Measurements from ENCODE around the gene TOMT.

Gene TOMT

DNA sequence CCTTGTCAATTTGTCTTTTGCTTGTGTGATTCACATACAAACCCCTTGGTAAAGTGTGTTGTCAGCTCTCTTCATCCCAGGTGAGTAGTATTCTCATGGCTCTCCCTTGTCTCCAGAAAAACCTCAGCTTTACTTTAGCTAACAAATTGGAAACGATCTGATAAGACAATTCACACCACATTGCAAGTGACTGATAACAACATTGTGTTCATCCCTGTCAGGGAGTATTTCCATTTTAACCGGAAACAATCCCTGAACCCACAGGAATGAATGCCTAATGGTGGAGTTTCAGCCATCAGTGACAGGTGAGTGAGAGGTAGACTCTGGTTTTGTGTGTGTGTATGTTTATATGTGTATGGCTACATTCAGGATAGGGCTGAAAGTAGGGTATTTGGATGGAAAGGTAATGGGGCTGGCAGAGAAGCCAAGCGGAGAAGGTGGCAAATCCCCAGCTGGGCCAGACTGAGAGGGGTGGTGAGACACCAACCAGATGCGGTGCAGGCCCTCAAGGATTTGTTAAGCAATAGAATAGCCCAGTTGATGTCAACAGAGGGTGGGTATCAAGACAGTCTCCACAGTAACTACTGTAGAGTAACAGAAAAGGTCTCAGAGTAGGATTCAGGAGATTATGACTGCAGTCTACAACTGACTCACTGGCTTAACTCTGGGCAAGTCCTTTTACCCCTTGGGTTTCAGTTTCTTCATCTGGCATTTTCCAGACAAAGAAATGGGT lies 17.5 kb upstream of the TOMT start:
- no peak for DNase-seq

- DNase-seq: peak; percentile 76
Measured at GRCh38 chr11:72091292-72091691, 14.4 kb upstream of the TOMT start.

DNA sequence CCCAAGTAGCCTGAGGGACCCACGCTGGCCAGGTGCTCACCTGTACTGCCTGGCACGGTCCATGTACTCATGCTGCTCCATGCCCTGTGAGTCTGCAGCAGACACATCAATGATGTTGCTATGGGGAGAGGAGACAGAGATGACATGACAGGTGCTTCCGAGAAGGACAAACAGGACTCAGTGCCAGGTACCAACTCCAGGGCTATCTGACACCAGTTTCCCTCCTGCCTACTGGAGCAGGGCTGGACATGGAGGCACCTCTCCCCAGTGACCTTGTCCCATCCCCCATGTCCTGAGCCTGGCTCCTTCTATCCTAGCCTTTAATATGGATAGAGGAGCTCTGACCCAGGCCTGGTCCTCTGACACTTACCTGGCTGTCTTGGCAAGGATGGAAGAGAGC lies 7.0 kb upstream of the TOMT start:
- DNase-seq: no peak

DNA sequence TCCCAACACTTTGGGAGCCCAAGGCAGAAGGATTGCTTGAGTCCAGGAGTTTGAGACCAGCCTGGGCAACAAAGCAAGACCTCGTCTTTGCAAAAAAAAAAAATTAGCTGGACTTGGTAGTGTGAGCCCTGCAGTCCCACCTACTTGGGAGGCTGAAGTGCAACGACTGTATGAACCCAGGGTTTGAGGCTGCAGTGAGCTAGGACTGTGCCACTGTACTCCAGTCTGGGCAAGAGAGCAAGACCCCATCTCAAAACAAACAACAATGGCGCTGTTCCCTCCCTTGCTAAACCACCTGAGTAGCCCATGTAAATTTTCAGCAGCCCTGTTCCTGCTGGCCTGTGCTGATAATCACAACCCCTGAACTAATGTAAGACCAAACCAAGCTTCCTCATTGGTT lies 5.7 kb upstream of the TOMT start:
- DNase-seq: no peak

- peak; percentile 26 for DNase-seq
Measured at GRCh38 chr11:72100462-72100861, 5.3 kb upstream of the TOMT start.

DNA sequence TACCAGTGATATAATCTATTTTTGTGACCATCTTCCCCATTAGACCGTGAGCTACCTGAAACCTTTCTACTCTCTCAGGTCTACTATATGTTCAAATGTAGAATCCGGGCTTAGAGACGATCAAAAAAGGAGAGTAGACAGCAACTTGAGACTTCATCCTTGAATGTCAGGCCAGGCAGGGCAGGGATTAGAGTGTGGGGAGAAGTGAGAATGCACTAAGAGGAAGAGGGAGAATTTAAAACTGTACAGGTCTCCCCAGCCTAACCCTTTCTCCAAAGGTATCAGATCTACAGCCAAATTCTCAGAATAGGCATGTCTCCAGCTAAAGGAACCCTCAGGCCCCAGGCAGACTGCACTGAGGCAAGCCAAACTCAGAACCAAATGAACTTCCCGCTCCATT lies 3.6 kb upstream of the TOMT start:
- no peak for DNase-seq

GRCh38 chr11:72102631-72102945 lies 3.1 kb upstream of the TOMT start:
- DNase-seq: no peak

- peak; percentile 98 for DNase-seq
Measured at GRCh38 chr11:72102946-72103753, 2.6 kb upstream of the TOMT start, which contains the start of gene LAMTOR1. TSS of gene LAMTOR1 (minus strand) at chr11:72103297. CDS start at chr11:72103224, 73 bp downstream.

DNA sequence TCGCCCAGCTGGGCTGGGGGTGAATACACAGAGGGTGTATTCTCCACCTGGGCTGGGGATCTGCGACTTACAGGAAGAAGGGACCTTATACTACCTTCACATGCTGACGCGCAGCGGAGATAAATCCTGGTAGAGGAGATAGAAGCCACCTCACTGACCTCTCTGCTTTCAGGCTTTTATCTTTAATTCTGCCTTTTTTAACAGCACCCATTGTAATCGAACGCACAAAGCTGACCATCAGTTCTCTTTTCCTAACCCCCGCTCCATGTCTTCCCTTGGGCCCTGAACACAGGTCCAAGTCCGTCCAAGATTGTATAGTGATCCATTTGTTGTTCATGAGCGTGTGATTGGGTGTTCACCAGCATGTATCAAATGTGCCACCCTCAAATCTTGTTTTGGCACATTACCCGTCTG lies 2.0 kb upstream of the TOMT start:
- DNase-seq: no peak

GRCh38 chr11:72111300-72112142 lies 5.8 kb downstream of the TOMT start:
- no peak for DNase-seq

- DNase-seq: peak; percentile 99
Measured at GRCh38 chr11:72112143-72112977, 6.6 kb downstream of the TOMT start, which contains the start of gene ANAPC15. TSS of gene ANAPC15 (minus strand) at chr11:72112695. CDS start at chr11:72111276, 1,419 bp downstream.

- no peak for DNase-seq
Measured at GRCh38 chr11:72112978-72113808, 7.5 kb downstream of the TOMT start.

GRCh38 chr11:72114570-72114969 lies 8.8 kb downstream of the TOMT start:
- DNase-seq: no peak

DNA sequence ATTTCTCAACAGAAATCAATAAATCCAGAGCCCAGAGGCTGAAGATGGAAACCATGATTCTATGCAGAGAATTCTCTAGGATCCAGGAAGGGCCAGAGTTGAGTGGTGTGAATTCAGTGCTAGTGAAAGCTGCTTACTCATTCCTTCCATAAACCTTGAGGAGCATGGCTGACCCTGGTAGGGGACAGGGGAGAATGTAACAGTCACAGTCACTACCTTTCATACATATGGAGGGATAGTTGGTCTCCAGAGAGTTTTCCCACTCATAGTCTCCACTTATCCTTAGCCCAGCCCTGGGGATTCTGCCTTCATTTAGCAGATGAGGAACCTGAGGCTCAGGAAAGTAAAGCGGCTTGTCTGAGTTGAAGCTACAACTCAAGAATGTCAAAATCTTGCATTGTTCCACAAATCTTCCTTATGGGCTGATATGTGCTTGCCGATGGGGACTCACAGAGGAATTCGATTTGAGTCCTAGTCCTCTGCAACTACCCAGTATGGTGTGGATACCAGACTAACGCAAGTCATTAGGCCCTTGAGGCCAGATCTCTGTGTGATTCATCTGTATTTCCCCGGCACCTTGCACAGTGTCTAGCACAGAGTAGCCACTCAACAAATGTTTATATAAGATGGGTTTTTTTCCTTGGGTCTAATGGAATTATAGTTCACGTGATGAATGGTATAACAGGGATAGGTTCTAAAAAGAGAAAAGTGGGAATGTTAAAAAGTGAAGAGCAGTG lies 10.5 kb downstream of the TOMT start:
- DNase-seq: no peak

DNA sequence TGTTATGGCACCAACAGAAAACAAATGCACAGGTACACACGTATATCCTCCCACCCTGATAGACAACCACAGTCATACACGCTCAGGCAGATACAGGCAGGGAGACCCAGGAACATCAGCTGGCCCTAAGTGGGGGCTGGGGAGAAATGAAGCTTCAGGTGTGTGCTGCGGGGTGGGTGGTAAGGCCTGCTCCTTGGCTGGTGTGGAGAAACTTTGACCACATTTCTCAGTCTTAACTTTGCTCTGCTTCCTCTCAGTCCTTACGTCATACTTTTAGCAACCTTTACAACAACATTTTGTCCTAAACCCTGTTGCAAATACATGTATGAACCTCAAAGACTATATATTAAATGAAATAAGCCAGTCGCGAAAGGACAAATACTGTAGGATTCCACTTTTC lies 13.5 kb downstream of the TOMT start:
- DNase-seq: no peak

- DNase-seq: no peak
Measured at GRCh38 chr11:72120930-72121329, 15.2 kb downstream of the TOMT start.

DNA sequence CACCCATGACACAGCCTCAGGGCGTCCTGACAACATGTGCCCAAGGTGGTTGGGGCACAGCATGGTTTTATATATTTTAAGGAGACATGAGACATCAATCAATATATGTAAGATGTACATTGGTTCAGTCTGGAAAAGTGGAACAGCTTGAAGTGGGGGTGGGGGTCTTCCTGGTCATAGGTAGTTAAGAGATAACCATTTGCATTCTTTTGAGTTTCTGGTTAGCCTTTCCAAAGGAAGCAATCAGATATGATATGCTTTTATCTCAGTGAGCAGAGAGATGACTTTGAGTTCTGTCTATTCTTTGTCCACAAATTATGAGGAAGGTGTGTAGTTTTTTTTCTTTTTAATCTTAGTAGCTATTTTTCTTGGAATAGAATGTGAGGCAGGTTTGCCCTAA lies 16.9 kb downstream of the TOMT start:
- DNase-seq: no peak

DNA sequence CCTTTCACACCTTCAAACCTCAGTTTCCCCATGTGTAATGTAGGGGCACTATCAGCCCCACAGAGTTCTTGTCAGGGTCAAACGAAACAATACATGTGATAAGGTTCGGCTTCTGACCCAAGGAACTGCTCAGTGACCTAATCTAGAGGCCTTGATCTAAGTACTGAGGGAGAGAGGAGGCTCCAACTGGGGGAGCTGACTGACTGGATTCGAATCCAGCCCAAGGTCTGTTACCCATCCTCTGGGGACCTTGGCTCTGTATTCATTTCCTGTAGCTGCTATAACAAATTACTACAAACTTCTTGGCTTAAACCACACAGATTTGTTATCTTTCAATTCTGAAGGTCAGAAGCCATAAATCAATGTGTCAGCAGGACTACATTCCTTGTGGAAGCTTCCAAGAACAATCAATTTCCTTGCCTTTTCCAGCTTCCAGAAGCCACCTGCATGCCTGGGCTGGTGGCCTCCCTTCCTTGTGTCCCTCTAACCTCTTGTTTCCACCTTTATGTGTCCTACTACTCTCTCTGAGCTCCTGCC lies 17.5 kb downstream of the TOMT start:
- DNase-seq: no peak

- DNase-seq: no peak
Measured at GRCh38 chr11:72124046-72124445, 18.3 kb downstream of the TOMT start.

- no peak for DNase-seq
Measured at GRCh38 chr11:72125956-72126355, 20.2 kb downstream of the TOMT start.

GRCh38 chr11:72127923-72128322 lies 22.2 kb downstream of the TOMT start:
- DNase-seq: no peak
